RWPE2 (cell line): ENCODE results near the gene TLX3.
A peak's percentile ranks its signal among the peaks of the same experiment; 100 is the strongest.

Source experiments
- ATAC-seq: fragments of 200-7000 bp; cut with Tn5 transposase; 3 replicates; pipeline ENCODE4 v1.9.1; 2021; ENCODE audit warnings: low read depth
- DNase-seq: peaks from one replicate; pipeline ENCODE4 v3.0.0-alpha.2; 2020; ENCODE audit warnings: low spot score
- H3K27ac ChIP-seq: fragments of 450-650 bp; 2 replicates; pipeline ENCODE4 v1.5.1; 2017; ENCODE audit warnings: mild to moderate bottlenecking; ENCODE audit not compliant: poor library complexity, severe bottlenecking
- H3K27me3 ChIP-seq: fragments of 250-450 bp; sonication (Bioruptor Pico); 2 replicates; pipeline ENCODE4 v1.5.1; 2021; ENCODE audit warnings: mild to moderate bottlenecking, moderate library complexity; ENCODE audit not compliant: insufficient read depth, poor library complexity, severe bottlenecking
- H3K36me3 ChIP-seq: fragments of 250-450 bp; sonication (Bioruptor Pico); 2 replicates; pipeline ENCODE4 v1.5.1; 2020; ENCODE audit warnings: low read depth, mild to moderate bottlenecking, moderate library complexity
- H3K4me1 ChIP-seq: fragments of 250-450 bp; sonication (Bioruptor Pico); 2 replicates; pipeline ENCODE4 v1.5.1; 2021; ENCODE audit warnings: mild to moderate bottlenecking, moderate library complexity; ENCODE audit not compliant: insufficient read depth, poor library complexity, severe bottlenecking
- H3K4me3 ChIP-seq: fragments of 250-450 bp; sonication (Bioruptor Pico); 2 replicates; pipeline ENCODE4 v1.5.1; 2021; ENCODE audit warnings: mild to moderate bottlenecking, moderate library complexity; ENCODE audit not compliant: severe bottlenecking
- H3K9me3 ChIP-seq: fragments of 250-450 bp; sonication (Bioruptor Pico); 2 replicates; pipeline ENCODE4 v1.5.1; 2021; ENCODE audit warnings: mild to moderate bottlenecking, moderate library complexity; ENCODE audit not compliant: severe bottlenecking
- TF ChIP-seq, protein P1 (sequence below): fragments of 450-650 bp; IDR thresholded peaks from one replicate; pipeline ENCODE4 v1.5.1; 2017; ENCODE audit warnings: mild to moderate bottlenecking, moderate library complexity; ENCODE audit not compliant: poor library complexity, severe bottlenecking

Gene TLX3

DNA sequence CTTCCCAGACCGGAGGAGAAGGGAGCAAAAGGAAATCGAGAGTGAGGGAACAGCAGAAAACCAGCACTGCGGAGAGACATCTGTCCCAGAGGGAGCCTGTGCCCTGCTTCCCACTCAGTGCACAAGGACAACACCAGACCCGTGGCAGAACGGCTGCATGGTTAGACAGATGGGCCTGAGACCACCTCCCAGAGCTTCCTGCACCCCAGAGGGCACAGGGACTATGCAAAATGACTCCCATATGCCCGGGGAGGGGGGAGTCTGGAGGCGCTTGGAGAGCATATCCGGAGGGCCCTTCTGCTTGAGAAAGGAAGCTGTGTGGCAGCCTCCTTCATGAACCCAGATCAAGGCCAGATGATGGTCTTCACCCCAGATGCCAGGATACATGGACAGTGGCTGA is 26.6 kb downstream of the TLX3 start:
- Histone ChIP-seq H3K27me3 (peaks cover 6% of the 10 kb centered on the region), H3K36me3 (no peaks in the 10 kb centered on the region), H3K27ac (no peak overlapping the region), H3K4me1 (peaks cover 4% of the 10 kb centered on the region), H3K9me3 (no peaks in the 10 kb centered on the region), H3K4me3 (no peak overlapping the region)
- ATAC-seq (no peak), DNase-seq (no peak)
- TF ChIP-seq, protein P1, sequence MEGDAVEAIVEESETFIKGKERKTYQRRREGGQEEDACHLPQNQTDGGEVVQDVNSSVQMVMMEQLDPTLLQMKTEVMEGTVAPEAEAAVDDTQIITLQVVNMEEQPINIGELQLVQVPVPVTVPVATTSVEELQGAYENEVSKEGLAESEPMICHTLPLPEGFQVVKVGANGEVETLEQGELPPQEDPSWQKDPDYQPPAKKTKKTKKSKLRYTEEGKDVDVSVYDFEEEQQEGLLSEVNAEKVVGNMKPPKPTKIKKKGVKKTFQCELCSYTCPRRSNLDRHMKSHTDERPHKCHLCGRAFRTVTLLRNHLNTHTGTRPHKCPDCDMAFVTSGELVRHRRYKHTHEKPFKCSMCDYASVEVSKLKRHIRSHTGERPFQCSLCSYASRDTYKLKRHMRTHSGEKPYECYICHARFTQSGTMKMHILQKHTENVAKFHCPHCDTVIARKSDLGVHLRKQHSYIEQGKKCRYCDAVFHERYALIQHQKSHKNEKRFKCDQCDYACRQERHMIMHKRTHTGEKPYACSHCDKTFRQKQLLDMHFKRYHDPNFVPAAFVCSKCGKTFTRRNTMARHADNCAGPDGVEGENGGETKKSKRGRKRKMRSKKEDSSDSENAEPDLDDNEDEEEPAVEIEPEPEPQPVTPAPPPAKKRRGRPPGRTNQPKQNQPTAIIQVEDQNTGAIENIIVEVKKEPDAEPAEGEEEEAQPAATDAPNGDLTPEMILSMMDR, result no peak

DNA sequence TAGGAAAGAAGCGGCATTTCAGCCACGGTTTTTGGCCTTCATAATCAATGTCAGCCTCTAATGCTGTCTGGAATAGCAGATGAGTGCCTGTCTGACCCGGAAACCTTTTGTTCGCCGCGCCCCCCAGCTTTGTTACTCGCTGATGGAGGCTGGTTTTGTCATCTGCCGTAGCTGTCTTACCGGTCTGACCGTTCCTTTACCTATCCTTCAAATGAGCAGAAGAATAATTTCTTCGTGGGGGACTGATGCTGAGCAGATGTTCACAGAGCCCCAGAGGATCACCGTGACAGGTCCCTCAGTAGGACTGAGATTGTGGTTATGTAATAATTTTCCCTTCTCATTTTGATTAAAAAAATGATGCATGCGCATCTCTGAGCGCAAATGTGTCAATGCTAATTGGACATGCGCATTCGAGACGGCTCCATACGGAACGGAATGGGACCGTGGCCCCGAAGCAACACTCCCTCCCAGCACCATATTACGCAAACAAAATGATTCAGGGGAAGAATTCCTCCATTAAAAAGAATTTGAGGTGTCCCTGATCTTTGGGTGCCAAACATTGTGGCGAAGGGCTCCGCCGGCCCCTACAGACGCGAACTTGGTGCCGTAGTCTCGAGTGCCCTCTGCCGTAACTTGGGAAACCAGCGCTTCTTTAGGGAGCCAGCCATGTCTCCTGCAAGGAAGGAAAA is 27.6 kb downstream of the TLX3 start:
- H3K27ac ChIP-seq, result no peak overlapping the region
- ATAC-seq (peak; percentile 91), DNase-seq (no peak)
- H3K4me3 ChIP-seq, result peak overlapping the region; percentile 40
- H3K9me3 ChIP-seq, result no peaks in the 10 kb centered on the region
- peaks cover 4% of the 10 kb centered on the region for H3K4me1 ChIP-seq
- TF ChIP-seq, protein P1, result peak; percentile 96
- no peaks in the 10 kb centered on the region for H3K36me3 ChIP-seq
- H3K27me3 ChIP-seq, result peaks cover 6% of the 10 kb centered on the region

DNA sequence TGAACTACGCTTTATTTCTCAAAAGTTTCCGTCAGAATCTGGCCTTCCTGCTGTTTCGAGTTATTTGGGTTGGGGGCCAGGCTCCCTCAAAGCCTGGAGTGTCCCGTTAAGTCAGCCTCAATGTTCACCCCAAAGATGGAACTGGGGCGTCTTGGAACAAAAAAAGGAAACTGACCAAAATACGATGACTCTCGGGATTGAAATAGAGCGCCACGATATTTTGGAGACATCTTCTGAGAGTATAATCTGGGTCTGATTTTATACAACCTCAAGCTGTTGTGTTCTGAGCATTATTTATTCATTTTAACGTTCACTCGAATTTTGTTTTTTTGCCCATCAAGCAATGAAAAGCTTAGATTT is 28.1 kb downstream of the TLX3 start:
- DNase-seq (no peak), ATAC-seq (0 out of 3 replicates have a peak, but pooled peaks have one; percentile 5)
- TF ChIP-seq, protein P1, result peak; percentile 80
- Histone ChIP-seq H3K4me1 (peaks cover 4% of the 10 kb centered on the region), H3K9me3 (no peaks in the 10 kb centered on the region), H3K4me3 (peak overlapping the region; percentile 40), H3K27ac (no peak overlapping the region), H3K27me3 (peaks cover 6% of the 10 kb centered on the region), H3K36me3 (no peaks in the 10 kb centered on the region)

DNA sequence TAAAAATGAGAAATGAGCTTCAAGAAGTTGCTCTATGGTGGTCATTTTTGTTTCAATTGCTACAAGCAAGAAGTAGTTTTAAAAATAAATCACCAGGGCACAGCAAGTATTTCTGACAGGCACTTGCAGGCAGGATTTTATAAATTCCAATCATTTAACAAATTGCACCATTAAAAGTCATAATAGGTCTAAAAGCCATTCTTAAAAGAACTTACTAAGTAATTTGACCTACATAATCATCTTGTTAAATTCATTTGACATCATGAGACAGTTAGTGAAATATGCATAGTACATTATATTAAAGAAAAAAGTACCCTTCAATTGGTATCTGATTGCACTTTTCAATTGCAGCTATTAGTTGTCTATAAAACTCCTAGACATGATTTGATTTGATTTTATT is 31.0 kb downstream of the TLX3 start:
- DNase-seq, result no peak
- Histone ChIP-seq H3K4me1 (peaks cover 4% of the 10 kb centered on the region), H3K27me3 (peaks cover 6% of the 10 kb centered on the region), H3K27ac (no peak overlapping the region), H3K9me3 (no peaks in the 10 kb centered on the region), H3K4me3 (no peak overlapping the region), H3K36me3 (no peaks in the 10 kb centered on the region)
- no peak for ATAC-seq
- TF ChIP-seq, protein P1, result no peak

DNA sequence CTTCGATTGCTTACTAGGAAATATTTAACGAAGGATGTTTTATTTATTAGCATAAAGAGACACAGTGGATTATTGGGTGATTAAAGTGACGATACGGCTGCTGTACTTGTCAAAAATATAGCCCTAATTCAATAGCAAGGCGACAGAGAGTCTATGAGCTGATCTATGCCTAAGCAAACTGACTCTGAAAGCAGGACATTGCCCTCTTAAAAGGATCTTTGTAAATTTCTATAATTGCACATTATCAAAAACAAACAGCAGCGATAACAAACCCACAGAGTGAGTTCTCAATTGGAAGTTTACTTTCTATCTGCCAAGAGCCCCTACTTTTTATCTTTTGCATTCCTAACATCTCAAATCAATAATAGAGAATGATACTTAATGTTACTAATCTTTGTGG is 31.4 kb downstream of the TLX3 start:
- TF ChIP-seq, protein P1, result no peak
- no peak overlapping the region for H3K27ac ChIP-seq
- H3K27me3 ChIP-seq, result peaks cover 6% of the 10 kb centered on the region
- H3K4me3 ChIP-seq, result no peak overlapping the region
- ATAC-seq (no peak), DNase-seq (no peak)
- H3K36me3 ChIP-seq, result no peaks in the 10 kb centered on the region
- H3K4me1 ChIP-seq, result peaks cover 4% of the 10 kb centered on the region
- H3K9me3 ChIP-seq, result no peaks in the 10 kb centered on the region
